ENCODE results near the gene C20orf144. TPM values are rescaled to one million over a fixed set of nuclear protein-coding genes. Genes with fewer than 3 reads are reported as not detected.

Gene C20orf144
- total RNA-seq, 1 donor from 2014 or later = 0.13 TPM

GRCh38 chr20:33659341-33660034 is 2.6 kb upstream of the C20orf144 start:
- Mint-ChIP-seq H3K4me3 (ENCODE audit: unreplicated experiment) (no peak overlapping the region), H3K27me3 (ENCODE audit: unreplicated experiment) (no peaks in the 10 kb centered on the region), H3K9me3 (ENCODE audit: unreplicated experiment) (no peaks in the 10 kb centered on the region), H3K4me1 (ENCODE audit: unreplicated experiment) (peaks cover 10% of the 10 kb centered on the region), H3K27ac (ENCODE audit: unreplicated experiment) (no peak overlapping the region), H3K36me3 (ENCODE audit: unreplicated experiment) (peaks cover 2% of the 10 kb centered on the region)
- no peak for TF ChIP-seq CTCF (IDR thresholded peaks at IDR 0.05)
- DNase-seq (ENCODE audit: extremely low spot score, unreplicated experiment) = no peak

GRCh38 chr20:33660035-33660684 is 2.0 kb upstream of the C20orf144 start:
- DNase-seq (ENCODE audit: extremely low spot score, unreplicated experiment) = no peak

GRCh38 chr20:33660685-33661058 is 1.5 kb upstream of the C20orf144 start:
- Mint-ChIP-seq H3K4me3 (ENCODE audit: unreplicated experiment) (no peak overlapping the region), H3K27ac (ENCODE audit: unreplicated experiment) (no peak overlapping the region), H3K4me1 (ENCODE audit: unreplicated experiment) (peaks cover 15% of the 10 kb centered on the region), H3K9me3 (ENCODE audit: unreplicated experiment) (no peaks in the 10 kb centered on the region), H3K36me3 (ENCODE audit: unreplicated experiment) (peaks cover 2% of the 10 kb centered on the region), H3K27me3 (ENCODE audit: unreplicated experiment) (no peaks in the 10 kb centered on the region)
- no peak for TF ChIP-seq CTCF (IDR thresholded peaks at IDR 0.05)
- DNase-seq (ENCODE audit: extremely low spot score, unreplicated experiment) = no peak

More at GRCh38 chr20:33660035-33660684, 2.0 kb upstream of the C20orf144 start:
- peaks cover 2% of the 10 kb centered on the region for H3K36me3 Mint-ChIP-seq (ENCODE audit: unreplicated experiment)
- no peak for TF ChIP-seq CTCF (IDR thresholded peaks at IDR 0.05)
- no peaks in the 10 kb centered on the region for H3K27me3 Mint-ChIP-seq (ENCODE audit: unreplicated experiment)
- H3K4me1 Mint-ChIP-seq (ENCODE audit: unreplicated experiment) = peaks cover 15% of the 10 kb centered on the region
- H3K9me3 Mint-ChIP-seq (ENCODE audit: unreplicated experiment) = no peaks in the 10 kb centered on the region
- no peak overlapping the region for H3K27ac Mint-ChIP-seq (ENCODE audit: unreplicated experiment)
- H3K4me3 Mint-ChIP-seq (ENCODE audit: unreplicated experiment) = no peak overlapping the region

GRCh38 chr20:33663161-33664084 is 1.3 kb downstream of the C20orf144 start:
- Mint-ChIP-seq H3K27ac (ENCODE audit: unreplicated experiment) (peak overlapping the region; percentile 83), H3K36me3 (ENCODE audit: unreplicated experiment) (peaks cover 2% of the 10 kb centered on the region), H3K9me3 (ENCODE audit: unreplicated experiment) (no peaks in the 10 kb centered on the region), H3K27me3 (ENCODE audit: unreplicated experiment) (no peaks in the 10 kb centered on the region), H3K4me1 (ENCODE audit: unreplicated experiment) (peaks cover 20% of the 10 kb centered on the region), H3K4me3 (ENCODE audit: unreplicated experiment) (peak overlapping the region; percentile 84)
- TF ChIP-seq CTCF (IDR thresholded peaks at IDR 0.05) = no peak
- peak; percentile 91 for DNase-seq (ENCODE audit: extremely low spot score, unreplicated experiment)
